ENCODE data around the gene TLR6. TPM values are rescaled to one million over a fixed set of nuclear protein-coding genes. Genes with fewer than 3 reads are reported as not detected.

The TLR6 gene
- 0.60 and 0.94 TPM in 2 replicates for total RNA-seq (ENCODE audit: low replicate concordance)

GRCh38 chr4:38856524-38857337 lies at the start of gene TLR6:
TLR6 (minus strand) TSS chr4:38856817; CDS start chr4:38829473, 27,344 bp downstream.

GRCh38 chr4:38867478-38868058 lies 11.0 kb upstream of the TLR6 start, which contains the start of gene FAM114A1:
FAM114A1 (plus strand) TSS chr4:38867806; CDS start chr4:38878079, 10,273 bp downstream.

GRCh38 chr4:38804654-38805295 lies 51.8 kb downstream of the TLR6 start, which contains the start of gene TLR1:
TLR1 (minus strand) TSS chr4:38804791; CDS start chr4:38798831, 5,960 bp downstream.

GRCh38 chr4:38782452-38783108 lies 74.0 kb downstream of the TLR6 start, which contains the start of gene TLR10:
TLR10 (minus strand) TSS chr4:38782990; CDS start chr4:38775590, 7,400 bp downstream.

Other genes with a start within 250 kb of the TLR6 start
- gene KLF3, start 192.6 kb downstream of the TLR6 start, total RNA-seq (ENCODE audit: low replicate concordance), result 7.0 and 10.2 TPM in 2 replicates
- not detected in 2 replicates for gene TLR10, start 73.8 kb downstream of the TLR6 start, total RNA-seq (ENCODE audit: low replicate concordance)
- gene TLR1, start 52.0 kb downstream of the TLR6 start, total RNA-seq (ENCODE audit: low replicate concordance), result 0.68 and 2.0 TPM in 2 replicates
- 294 and 325 TPM in 2 replicates for gene FAM114A1, start 11.0 kb upstream of the TLR6 start, total RNA-seq (ENCODE audit: low replicate concordance)
- gene TMEM156, start 175.6 kb upstream of the TLR6 start, total RNA-seq (ENCODE audit: low replicate concordance), result 0.08 TPM in 1 of 2 replicates, not detected in the other
- 55.8 and 78.0 TPM in 2 replicates for gene KLHL5, start 205.4 kb upstream of the TLR6 start, total RNA-seq (ENCODE audit: low replicate concordance)